Hypothalamus (tissue), 51 donors: ENCODE results near the gene PIP5K1B.

Experiments
- DNase-seq, 51 donors: peaks; one replicate each; lab custom pipeline; 2025; lab: John Stamatoyannopoulos, UW

PIP5K1B gene

DNA sequence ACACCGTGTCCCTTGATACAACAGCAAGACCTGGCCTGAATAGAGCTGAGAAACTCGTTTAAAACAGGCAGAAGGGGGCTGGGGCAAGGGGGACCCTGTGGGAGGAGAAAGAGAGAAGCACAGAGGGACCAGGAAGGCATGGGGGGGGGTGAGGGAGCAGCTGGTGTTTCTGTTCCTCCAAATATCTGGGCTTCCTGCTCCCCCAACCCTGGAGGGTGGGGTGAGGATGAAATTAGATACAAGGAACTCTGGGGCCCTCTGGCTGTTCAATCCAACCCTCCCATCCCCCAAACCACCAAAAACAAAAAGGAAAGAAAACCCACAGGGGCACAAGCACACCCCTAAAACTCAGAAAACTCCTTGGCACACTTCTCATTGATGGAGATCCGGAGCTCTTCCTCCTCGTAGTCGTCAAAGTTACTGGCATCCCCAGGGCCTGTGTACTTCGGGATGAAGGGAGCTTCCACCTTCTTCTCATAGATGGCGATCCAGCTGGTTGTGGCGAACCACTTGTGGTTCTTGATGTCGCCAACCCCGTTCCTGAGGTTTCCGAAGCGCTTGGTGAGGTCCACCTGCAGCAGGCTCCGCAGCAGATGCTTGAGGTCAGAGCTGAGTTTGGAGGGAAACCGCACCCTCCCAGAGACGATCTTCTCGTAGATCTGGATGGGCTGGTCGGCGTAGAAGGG is 307.8 kb downstream of the PIP5K1B start:
- peak in 2 of 51 donors; percentile 4 to 11 for DNase-seq

DNA sequence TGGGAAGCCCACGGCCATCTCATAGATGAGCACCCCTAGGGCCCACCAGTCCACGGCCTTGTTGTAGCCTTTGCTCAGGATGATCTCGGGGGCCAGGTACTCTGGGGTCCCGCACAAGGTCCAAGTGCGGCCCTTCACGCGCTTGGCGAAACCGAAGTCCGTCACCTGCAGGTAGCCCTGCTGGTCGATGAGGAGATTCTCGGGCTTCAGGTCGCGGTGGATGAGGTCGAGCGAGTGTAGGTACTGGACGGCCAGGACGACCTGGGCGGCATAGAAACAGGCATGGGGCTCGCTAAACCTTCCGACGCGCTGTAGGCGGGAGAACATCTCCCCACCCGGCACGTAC is 308.3 kb downstream of the PIP5K1B start:
- DNase-seq: no peak

DNA sequence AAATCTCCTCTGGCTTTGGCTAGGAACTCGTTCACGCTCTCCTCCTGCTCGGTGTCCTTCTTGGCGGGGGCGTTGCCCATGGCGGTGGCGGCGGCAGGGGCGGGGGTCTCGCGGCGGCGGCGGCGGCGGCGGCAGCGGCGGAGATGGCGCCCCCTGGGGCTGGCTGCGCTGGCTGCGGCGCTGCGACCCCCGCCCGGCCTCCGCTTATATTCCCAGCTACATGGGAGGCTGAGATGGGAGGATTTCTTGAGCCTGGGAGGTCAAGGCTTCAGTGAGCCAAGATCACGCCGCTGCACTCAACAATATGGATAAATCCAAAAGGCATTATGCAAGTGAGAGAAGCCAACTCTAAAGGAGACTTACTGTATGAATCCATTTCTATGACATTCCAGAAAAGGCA is 309.0 kb downstream of the PIP5K1B start, which contains the start of gene PRKACG:
Gene PRKACG (minus strand): TSS at position 101 of the 400 bp plus-strand sequence. CDS start 21 bp downstream, at position 80.
- DNase-seq: no peak

- DNase-seq: no peak
Measured at GRCh38 chr9:69016191-69017096, 311.4 kb downstream of the PIP5K1B start.

DNA sequence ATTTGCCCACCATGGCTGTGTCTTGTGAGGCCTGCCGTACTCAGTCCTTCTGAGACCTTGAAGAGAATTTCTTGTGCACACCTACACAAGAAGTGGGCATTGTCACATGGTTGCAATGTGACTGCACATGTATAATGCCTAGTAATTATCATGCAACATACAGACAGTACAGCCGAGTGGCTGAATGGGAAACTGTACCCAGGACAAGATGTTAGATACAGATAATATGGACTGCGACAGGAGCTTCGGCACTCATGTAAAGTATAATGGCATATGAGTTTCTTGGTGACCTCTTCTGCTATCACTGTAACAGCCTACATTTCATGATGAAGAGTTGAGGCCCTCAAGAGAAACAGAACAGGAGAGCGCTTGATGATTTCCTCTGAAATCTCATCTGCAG is 313.7 kb downstream of the PIP5K1B start:
- no peak for DNase-seq

GRCh38 chr9:69019808-69020207 is 314.8 kb downstream of the PIP5K1B start:
- no peak for DNase-seq

DNA sequence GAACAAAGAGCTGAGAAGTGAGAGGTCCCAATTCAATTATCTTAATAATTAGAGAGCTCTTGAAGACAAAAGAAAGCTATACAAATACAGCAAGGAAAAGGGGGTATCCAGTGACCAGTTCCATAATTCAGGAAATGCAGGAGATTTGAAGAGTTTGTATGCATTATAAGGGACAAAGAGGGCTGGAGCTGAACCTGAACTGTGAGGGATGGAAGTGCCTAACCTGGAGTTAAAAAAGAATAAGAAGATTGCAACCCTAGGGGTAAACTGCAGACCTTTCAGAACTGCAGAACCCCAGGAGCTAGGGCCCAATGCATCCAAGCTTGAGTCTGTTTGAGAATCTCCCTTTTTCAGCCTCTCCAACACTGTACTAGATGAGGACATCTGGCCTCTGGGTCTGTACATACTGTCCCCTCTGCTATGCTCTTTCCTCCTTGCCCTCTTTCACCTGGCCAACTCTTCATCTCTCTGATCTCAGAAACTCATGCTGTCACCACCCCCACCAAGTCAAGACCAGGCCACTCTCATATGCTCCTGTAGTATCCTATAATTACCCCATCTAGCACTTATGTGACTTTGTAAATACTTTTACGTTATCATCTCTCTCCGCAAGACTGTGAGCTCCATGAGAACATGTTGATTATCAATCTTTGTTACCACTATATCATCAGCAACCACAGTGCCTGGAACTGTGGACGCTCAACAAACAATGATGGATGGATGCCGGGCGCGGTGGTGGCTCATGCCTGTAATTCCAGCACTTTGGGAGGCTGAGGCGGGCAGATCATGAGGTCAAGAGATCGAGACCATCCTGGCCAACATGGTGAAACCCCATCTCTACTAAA is 315.5 kb downstream of the PIP5K1B start:
- DNase-seq: no peak

DNA sequence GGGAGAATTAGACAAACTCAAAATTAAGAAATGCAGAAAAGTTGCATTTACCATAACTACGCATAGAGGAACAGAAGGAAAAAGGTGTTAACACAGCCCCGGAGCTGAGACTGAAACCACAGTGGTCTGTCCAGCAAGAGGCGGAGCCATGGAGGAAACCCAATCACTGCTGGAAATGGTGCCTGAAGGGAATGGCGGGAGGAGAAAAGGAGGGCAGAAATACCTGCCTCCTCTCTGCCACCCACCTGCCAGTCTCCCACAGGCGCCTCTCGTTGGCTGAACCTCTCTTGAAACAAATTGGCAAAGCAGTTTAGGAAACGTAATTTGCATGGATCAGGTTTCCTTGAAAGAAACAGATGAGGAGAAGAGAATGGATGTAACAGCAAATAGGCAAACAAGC is 318.6 kb downstream of the PIP5K1B start:
- DNase-seq: no peak

DNA sequence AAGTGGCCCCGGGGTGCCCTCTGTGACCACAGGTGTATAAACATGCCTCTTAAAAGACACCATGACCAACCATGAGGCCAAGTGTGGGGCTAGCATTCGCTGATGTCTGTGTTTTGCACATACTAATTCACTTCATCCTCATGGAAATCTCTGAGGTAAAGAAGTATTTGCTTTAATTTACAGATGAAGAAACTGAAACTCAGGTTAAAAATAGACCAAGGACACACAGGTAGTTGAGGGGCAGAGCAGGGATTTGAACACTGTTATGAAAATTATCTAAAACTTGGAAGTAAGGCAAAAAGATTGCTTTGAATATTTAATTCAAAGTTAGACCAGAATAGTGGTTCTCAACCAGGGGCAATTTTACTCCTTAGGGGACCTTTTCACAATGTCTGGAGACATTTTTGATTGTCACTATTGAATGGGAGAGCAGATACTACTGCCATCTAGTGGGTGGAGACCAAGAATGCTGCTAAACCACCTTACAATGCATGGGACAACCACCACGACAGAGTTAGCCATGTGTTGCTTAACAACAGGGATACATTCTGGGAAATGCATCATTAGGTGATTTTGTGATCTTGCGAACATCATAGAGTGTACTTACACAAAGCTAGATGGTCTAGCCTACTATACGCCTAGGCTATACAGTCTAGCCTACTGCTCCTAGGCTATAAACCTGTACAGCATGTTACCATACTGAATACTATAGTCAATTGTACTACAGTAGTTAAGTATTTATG is 322.5 kb downstream of the PIP5K1B start:
- DNase-seq: peak in 8 of 51 donors; percentile 3 to 45 (median 10)

- DNase-seq: no peak
Measured at GRCh38 chr9:69028754-69029153, 323.7 kb downstream of the PIP5K1B start.

GRCh38 chr9:69029535-69029934 is 324.5 kb downstream of the PIP5K1B start:
- DNase-seq: no peak

- no peak for DNase-seq
Measured at GRCh38 chr9:69030851-69031645, 326.0 kb downstream of the PIP5K1B start.

GRCh38 chr9:69034071-69034470 is 329.0 kb downstream of the PIP5K1B start:
- DNase-seq: no peak

DNA sequence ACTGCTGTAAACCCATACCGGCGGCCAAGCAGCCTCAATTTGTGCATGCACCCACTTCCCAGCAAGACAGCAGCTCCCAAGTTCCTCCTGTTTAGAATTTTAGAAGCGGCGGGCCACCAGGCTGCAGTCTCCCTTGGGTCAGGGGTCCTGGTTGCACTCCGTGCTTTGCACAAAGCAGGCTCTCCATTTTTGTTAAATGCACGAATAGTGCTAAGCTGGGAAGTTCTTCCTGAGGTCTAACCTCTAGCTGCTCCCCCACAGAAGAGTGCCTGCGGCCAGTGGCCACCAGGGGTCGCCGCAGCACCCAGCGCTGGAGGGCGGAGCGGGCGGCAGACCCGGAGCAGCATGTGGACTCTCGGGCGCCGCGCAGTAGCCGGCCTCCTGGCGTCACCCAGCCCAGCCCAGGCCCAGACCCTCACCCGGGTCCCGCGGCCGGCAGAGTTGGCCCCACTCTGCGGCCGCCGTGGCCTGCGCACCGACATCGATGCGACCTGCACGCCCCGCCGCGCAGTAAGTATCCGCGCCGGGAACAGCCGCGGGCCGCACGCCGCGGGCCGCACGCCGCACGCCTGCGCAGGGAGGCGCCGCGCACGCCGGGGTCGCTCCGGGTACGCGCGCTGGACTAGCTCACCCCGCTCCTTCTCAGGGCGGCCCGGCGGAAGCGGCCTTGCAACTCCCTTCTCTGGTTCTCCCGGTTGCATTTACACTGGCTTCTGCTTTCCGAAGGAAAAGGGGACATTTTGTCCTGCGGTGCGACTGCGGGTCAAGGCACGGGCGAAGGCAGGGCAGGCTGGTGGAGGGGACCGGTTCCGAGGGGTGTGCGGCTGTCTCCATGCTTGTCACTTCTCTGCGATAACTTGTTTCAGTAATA is 330.6 kb downstream of the PIP5K1B start, which contains the start of gene FXN:
Gene FXN (plus strand): TSS at position 315 of the 871 bp plus-strand sequence. CDS start 31 bp downstream, at position 346.
- peak in 50 of 51 donors; percentile 22 to 87 (median 70) for DNase-seq

DNA sequence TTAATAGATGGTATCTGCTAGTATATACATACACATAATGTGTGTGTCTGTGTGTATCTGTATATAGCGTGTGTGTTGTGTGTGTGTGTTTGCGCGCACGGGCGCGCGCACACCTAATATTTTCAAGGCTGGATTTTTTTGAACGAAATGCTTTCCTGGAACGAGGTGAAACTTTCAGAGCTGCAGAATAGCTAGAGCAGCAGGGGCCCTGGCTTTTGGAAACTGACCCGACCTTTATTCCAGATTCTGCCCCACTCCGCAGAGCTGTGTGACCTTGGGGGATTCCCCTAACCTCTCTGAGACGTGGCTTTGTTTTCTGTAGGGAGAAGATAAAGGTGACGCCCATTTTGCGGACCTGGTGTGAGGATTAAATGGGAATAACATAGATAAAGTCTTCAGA is 331.3 kb downstream of the PIP5K1B start:
- peak in 1 of 51 donors; percentile 35 for DNase-seq

GRCh38 chr9:69036799-69037198 is 331.8 kb downstream of the PIP5K1B start:
- DNase-seq: no peak

DNA sequence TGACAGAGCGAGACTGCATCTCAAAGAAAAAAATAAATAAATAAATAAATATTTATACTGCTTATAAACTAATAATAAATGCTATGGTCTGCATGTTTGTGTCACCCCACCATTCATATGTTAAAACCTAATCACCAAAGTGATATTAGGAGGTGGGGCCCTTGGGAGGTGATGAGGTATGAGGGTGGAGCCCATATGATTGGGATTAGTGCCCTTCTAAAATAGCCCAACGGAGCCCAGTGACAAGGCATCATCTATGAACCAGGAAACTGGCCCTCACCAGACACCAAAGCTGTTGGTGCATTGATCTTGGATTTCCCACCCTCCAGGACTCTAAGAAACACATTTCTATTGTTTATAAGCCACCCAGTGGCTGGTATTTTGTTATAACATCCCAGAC is 335.6 kb downstream of the PIP5K1B start:
- DNase-seq: no peak
